Hindlimb muscle (tissue), 1 donor: ENCODE data around the gene AAR2. TPM values are rescaled to one million over a fixed set of nuclear protein-coding genes. Genes with fewer than 3 reads are reported as not detected.

Source experiments
- DNase-seq: peaks from one replicate; pipeline ENCODE4 v3.0.0-alpha.2; 2013
- polyA plus RNA-seq: library from polyadenylated mRNA; unstranded; fragments of 120-200 nt; gene quantifications from one replicate; pipeline ENCODE4 v1.2.1, GENCODE V29; 2013; ENCODE audit not compliant: insufficient read length

The AAR2 gene
- polyA plus RNA-seq, 1 donor, result 25.9 TPM

DNA sequence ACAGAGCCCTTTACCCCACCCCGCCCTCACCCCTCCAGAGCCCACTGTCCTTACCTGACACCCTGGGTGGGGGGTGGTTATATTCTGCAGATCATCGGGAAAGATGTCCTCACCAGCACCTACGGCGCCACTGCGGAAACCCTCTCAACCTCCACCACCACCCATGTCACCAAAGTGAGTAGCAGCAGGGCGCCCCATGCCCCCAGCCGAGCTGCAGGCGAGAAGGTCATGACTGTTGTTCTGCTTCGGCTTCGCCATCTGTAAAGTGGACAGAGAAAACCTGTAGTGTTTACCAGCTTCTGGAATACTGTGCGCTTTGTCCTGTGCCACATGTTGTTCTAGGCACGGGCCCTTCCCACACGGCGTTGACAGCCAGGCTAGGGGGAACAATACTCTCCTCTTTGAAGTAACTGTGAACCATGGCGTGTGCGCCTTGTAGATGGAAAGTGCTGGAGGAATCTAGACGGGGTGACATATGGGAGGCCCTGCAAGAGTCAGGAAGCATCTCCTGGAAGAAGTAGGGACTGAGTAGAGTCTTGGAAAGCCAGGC, 16.5 kb upstream of the AAR2 start:
- DNase-seq, result no peak

- no peak for DNase-seq
Measured at GRCh38 chr20:36225666-36226065, 10.6 kb upstream of the AAR2 start.

DNA sequence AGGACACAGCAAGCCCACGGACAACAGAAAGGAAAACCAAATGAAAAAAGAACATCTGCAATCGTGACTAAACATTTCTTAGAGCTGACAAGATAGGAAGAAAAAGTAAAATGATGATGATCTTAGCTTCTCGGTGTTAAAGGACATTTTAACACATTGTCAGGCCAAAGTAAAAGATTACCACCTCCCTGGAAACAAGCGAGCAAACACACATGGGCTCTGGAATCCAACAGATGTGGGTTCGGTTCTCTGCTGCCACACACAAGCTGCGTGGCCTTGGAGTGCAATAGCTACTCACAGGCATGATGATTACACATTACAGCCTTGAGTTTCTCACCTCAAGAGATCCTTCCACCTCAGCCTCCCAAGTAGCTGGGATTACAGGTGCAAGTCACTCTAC, 7.5 kb upstream of the AAR2 start:
- DNase-seq, result no peak

DNA sequence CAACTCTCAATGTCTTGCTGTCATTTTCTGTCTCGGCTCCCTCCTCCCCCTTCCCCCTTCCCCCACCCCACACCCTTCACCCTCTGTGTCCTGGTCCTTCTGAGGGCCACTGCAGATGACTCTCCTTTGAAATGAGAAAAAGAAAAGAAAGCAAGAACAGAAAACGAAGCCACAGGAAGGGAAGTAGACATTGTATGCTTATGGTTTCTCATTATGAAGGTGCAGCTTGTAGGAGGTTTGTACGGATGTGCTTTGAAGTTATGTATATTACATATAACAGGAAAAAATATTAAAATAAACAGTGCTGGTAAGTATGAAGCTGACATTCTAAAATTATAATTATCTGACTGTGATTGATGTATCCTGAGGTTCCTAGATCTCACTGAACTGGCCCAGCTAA, 6.3 kb upstream of the AAR2 start:
- no peak for DNase-seq

DNA sequence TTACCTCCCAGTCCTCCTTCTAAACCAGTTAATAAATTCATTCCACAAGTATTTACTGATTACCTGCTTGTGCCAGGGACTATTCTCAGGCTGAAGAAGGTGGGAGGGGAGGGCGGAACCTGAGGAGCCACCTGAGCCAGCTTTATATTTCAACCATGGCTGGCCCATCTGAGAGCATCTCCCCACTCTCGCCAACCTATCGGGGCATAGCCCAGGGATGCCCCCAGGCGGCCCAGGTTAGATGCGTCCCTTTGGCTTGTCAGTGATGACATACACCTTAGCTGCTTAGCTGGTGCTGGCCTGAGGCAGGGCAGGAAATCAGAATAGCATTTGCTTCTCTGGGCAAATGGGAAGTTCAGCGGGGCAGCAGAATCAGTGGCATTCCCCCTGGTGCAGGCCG, 4.9 kb upstream of the AAR2 start:
- no peak for DNase-seq

GRCh38 chr20:36234771-36235320, 1.4 kb upstream of the AAR2 start:
- no peak for DNase-seq

DNA sequence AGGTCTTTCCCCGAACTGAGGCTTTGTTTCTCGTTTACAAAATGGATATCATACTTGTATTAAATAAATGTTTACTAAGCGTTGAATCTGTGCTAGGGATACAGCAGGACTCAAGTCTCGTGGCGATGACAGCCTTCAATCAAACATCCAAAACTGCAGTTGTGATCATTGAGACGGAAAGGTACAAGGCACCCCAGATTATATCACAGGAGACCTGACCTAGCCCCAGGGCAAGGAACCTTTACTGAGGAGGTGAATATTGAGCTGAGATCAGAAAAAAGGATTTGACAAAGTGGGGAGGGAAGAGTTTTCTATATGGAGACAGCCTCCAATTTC, 476 bp downstream of the AAR2 start:
- DNase-seq, result no peak

DNA sequence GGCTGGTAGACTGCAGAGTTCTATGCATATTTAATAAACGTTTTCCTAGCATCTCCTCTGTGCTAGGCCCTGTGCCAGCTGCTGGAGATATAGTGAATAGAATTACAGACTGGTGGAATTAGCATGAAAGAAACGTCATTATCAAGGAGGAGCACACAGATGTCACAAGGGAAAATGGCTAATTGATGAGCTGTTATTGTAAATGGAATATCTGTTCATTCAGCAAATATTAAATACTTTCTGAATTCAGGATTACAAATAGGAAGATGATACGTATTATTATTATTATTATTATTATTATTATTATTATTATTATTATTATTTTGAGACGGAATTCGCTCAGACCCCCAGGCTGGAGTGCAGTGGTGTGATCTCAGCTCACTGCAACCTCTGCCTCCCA, 1.2 kb downstream of the AAR2 start:
- DNase-seq, result no peak

DNA sequence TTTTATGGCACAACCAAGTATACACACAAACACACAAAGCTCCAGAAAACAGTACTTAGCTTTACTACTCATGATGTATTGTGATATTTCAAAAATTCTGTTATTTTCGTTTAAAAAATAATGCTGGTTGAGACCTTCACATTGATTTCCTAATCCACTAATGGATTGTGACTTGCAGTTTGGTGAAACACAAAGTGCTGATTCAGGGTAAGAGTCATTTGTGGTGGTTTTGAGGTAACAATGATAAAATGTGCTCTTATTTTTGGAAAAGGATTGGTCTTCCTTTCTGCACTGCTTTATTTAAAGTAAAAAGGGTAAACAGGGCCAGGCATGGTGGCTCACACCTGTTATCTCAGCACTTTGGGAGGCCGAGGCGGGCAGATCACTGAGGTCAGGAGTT, 1.9 kb downstream of the AAR2 start:
- DNase-seq, result no peak

- DNase-seq, result no peak
Measured at GRCh38 chr20:36238760-36239159, 2.5 kb downstream of the AAR2 start.

DNA sequence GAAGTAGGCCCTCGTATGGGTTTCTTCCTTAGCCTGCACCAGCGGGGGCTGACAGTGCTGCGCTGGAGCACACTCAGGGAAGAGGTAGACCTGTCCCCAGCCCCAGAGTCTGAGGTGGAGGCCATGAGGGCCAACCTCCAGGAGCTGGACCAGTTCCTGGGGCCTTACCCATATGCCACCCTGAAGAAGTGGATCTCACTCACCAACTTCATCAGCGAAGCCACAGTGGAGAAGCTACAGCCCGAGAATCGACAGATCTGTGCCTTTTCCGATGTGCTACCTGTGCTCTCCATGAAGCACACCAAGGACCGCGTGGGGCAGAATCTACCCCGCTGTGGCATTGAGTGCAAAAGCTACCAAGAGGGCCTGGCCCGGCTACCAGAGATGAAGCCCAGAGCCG, 3.8 kb downstream of the AAR2 start:
- no peak for DNase-seq

DNA sequence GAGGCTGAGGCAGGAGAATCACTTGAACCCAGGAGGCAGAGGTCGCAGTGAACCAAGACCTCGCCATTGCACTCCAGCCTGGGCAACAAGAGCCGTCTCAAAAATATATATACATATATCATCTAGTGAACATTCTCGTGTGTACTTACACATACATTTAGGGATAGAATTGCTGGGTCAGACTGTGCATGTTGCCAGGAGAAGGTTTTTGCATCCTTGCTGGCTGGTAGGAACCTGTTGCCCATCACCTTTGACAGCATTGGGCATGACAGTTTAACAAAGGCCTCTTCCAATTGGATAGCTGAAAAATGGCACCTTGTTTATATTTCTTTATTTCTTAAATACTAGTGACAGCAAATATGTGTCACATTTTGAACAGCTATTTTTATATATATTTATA, 5.4 kb downstream of the AAR2 start:
- DNase-seq, result no peak

- DNase-seq, result no peak
Measured at GRCh38 chr20:36243726-36244125, 7.4 kb downstream of the AAR2 start.

DNA sequence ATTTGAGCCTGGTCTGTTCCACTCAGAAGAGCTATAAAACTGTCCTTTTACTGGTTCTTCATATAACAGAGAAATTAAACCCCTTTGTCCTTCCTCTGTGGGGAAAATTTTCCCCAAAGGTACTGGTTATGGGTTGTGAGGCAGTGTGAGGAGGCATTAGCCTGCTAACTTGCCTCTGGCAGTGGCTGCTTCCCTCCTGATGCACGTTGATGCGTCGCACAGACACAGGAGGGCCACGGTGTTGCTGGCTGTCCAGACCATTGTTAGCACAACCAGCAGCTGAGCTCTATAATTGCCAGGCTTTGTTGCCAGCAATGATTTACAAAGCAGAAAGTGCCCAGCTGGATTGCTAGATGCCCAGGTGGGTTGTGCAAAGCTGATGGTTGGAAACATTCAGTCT, 10.1 kb downstream of the AAR2 start:
- no peak for DNase-seq

DNA sequence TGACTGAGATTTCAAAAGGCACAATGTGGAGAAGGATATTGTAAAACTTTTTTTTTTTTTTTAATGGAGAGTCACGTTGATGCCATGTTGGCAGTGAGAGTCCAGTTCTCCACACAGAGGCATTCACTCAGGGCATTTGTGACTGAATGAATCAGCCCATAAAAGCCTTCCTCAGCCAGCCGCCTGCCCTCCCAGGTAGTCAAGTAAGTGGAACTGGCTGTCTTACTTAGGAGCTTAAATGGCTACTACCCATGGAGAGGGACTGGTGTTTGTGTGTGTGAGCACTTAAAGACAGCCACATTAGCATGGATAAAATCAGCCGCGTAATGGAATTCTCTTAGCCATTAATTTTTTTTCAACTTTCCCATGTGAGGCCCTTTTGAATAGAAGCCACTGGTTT, 12.6 kb downstream of the AAR2 start:
- no peak for DNase-seq

DNA sequence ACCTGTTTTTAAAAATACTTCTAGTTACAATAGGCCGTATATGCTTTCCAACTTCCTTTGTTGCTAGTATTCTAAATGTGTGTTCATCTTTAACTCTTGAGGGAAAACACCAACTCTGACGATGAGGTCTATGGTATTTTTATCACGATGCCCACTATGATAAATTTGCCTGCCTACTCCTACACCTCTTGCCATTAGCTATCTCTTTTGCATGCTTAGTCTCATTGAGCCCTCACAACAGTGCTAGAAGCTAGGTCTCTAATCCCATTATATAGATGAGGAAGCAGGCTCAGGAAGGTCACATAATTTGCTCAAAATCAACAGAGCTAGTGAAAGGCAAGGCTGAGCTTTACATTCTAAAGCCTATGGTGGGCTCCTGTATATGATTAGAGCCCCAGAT, 13.2 kb downstream of the AAR2 start:
- DNase-seq, result no peak

GRCh38 chr20:36251426-36251825, 15.1 kb downstream of the AAR2 start:
- DNase-seq, result no peak

DNA sequence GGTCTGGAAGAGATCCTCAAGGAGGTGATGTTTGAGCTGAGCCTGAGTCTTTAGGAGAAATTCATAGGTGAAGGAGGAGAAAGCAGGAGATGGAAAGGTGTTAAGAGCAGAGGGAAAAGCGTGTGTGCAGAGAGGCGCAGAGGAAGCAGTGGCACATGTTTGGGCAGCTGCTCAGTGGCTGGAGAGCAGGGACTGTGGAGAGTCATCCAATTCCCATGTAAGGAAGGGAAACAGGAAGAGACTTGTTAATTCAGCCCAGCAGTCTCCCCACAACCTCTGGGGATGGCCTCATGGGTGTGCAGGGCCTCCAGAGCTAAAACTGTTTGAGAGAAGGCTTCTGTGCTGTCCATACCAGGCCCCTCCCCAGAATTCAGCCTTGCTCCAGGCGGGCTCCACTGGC, 16.2 kb downstream of the AAR2 start:
- no peak for DNase-seq

GRCh38 chr20:36253036-36253435, 16.8 kb downstream of the AAR2 start:
- DNase-seq, result no peak

DNA sequence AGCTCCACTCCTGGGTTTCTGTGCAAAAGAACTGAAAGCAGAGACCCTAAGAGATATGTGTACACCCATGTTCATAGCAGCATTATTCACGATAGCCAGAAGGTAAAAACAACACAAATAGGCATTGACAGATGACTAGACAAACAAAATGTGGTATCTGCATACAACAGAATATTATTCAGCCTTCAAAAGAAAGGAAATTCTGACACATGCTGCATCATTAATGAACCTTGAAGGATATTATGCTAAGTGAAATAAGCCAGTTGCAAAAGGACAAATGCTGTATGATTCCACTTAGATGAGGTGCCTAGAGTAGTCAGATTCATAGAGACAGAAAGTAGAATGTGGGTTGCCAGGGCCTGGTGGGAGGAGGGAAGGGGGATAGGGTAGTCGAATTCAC, 17.8 kb downstream of the AAR2 start:
- DNase-seq, result no peak

GRCh38 chr20:36255445-36255844, 19.2 kb downstream of the AAR2 start:
- no peak for DNase-seq

DNA sequence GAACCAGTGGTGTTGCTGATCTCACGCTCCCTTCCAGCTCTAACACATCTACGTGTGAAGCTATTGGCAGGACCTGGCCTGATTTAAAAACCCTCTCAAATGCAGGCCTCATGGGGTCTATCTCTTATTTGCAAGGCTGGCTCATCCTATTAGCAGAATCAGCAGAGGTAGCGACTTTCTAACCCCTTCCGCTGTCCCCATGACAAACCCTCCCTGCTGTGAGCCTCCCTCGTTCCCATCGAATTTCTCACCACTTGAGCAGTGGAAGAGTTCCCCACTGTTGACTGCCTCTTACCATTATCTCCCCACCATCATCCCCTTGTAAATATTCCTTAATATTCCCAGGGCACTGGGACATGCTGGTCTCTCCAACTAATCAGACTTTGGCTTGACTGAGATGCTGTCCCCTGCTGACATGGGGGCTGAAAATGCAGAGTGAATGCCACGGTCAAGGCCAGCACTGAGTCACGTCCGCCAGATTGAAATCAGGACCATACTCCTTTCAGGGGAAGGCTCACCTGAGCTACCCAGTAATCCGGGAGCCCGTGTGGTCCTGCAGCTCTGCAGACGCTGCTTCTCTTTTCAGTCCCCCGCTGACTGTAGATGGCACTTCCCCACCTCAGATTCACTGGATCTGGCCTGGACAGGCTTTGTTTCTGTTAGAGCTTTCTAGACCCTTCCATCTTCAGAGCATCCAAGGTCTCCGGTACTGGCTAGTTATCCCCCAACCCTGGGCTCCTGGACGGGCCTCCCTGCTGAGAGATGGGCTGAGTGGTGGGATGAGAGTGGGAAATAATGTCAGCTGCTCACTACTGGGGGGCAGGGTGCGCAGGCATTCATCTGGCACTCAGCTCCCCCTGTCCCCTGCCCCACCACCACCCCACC, 23.1 kb downstream of the AAR2 start:
- no peak for DNase-seq

DNA sequence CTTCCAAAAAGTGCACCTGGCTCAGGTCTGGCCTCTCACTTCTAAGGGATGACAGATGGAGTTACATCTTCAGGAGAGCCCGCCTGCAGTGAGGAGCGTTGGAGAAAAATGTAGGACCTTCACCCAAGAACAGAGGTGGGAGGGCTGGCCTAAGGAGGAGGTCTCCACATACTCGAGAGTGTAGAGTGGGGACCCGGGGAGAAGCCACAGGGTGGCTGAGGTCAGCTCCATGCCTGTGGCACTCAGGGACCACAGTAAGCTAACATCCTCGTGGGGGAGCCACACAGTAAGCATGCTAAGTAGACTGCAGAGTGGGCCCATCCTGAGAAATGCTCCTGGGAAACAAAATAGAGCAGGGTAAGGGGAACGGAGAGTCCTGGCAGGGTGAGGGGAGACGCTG, 24.0 kb downstream of the AAR2 start:
- DNase-seq, result no peak

DNA sequence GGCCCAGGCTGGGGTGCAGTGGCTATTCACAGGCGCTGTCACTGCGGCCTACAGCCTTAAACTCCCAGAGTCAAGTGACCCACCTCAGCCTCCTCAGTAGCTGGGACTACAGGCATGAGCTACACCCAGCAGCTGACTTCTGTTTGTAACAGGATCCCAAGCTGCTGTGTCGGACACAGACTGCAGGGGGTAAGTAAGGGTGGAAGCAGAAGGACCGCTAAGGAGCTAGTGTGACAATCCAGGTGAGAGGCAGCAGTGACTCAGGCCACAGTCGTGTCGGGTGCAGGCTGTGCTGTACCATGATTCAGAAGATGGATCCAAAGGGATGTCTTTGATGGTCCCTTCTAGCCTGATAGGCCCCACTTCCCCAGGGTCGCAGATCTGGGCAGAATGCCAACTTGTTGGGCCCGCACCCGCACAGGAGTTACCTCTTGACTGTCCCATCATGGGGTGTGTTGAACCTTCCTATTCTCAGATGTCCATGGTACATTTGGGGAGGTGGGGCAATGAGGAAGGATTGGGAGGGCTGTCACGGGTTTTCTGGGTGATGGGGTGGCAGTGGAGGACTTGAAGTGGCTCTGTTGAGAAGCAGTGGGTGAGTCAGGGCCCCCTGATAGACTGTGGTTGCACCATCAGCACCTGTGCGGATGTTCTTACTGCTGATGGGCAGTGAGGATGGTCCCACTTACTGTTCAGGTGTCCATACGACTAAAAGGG, 25.3 kb downstream of the AAR2 start:
- no peak for DNase-seq
